GM12872 (cell line): Measurements from ENCODE around the gene KRT15.

Source experiments
- TF ChIP-seq, protein P1 (sequence below): IDR thresholded peaks from 3 replicates; pipeline ENCODE4 v1.5.1; 2011; ENCODE audit warnings: low read depth, mild to moderate bottlenecking, low read length, moderate library complexity; ENCODE audit not compliant: insufficient read depth

Gene KRT15

GRCh38 chr17:41547921-41548843 lies 29.5 kb upstream of the KRT15 start:
- TF ChIP-seq, protein P1, sequence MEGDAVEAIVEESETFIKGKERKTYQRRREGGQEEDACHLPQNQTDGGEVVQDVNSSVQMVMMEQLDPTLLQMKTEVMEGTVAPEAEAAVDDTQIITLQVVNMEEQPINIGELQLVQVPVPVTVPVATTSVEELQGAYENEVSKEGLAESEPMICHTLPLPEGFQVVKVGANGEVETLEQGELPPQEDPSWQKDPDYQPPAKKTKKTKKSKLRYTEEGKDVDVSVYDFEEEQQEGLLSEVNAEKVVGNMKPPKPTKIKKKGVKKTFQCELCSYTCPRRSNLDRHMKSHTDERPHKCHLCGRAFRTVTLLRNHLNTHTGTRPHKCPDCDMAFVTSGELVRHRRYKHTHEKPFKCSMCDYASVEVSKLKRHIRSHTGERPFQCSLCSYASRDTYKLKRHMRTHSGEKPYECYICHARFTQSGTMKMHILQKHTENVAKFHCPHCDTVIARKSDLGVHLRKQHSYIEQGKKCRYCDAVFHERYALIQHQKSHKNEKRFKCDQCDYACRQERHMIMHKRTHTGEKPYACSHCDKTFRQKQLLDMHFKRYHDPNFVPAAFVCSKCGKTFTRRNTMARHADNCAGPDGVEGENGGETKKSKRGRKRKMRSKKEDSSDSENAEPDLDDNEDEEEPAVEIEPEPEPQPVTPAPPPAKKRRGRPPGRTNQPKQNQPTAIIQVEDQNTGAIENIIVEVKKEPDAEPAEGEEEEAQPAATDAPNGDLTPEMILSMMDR = no peak

DNA sequence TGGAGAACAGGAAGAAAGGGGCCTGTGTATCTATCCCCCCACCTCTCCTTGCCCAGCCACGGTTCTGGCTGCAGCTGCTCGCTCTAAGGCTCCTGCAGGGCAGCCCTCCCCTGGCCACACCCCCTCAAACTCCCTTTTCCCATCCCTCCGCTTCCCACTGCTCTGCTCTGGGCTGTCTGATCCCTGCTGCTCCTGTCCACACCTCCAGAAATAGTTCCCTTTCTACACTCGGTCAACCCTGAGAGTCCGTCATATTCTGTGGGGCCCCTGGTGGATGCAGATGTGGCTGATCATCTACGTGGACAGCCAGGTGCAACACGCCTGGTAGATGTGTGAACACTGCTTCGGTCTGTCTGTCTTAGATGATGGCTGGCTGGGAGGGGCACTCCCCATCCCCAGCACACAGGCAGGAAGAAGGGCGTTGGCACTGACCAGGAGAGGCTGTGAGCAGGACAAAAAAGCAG lies 28.7 kb upstream of the KRT15 start:
- TF ChIP-seq, protein P1 = no peak

DNA sequence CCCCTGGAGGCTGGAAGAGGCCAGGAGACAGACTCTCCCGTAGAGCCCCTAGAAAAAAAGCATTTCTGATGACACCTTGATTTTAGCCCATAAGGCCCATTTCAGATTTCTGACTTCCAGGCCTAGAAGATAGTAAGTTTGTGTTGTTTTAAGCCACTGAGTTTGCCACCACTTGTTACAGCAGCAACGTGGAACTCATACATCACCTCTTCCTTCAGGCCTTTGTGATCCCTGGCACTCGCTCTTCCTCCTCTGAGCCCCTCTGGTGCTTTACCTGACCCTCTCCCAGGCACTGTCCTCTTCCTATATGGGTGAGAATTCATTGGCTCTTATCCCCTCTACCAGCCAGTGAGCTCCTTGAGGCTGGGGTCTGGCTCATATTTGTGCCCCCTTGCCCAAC lies 28.1 kb upstream of the KRT15 start:
- TF ChIP-seq, protein P1 = no peak

GRCh38 chr17:41545829-41546410 lies 27.2 kb upstream of the KRT15 start:
- TF ChIP-seq, protein P1 = no peak

DNA sequence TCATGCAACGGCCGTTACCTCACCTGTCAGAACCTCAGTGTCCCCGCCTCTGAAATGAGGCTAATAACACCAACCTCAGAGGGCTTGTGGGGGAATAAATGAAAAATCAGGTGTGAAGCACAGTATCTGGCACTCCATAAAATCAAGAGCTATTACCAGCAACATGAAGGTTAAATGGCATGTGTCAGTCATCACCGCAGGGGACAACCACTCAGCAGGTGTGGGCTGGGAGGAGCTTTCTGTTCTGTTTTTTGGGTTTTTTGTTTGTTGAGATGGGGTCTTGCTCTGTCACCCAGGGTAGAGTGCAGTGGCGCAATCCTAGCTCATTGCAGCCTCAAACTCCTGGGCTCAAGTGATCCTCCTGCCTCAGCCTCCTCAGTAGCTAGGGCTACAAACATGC lies 26.2 kb upstream of the KRT15 start:
- TF ChIP-seq, protein P1 = no peak

DNA sequence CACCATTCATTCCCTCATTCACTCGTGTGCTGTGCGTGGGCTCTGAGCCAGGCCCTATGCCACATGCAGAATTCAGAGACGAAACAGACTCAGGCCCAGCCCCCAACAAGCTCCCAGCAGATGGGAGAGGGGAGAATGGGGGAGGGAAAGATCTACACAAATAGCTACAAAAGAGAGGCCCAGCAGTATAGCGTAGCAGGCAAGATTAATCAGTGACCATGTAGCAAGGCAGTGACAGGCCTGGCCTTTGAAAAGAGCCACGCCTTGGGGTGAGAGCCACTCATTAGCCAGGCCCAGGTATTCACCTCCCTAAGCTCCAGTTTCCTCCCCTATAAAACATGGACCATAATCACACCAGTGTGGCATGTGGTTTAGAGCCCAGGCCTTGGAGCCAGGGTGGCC lies 25.8 kb upstream of the KRT15 start:
- TF ChIP-seq, protein P1 = no peak

GRCh38 chr17:41542357-41542756 lies 23.7 kb upstream of the KRT15 start:
- TF ChIP-seq, protein P1 = no peak
